ENCODE data around the gene YEATS4.

YEATS4 gene

DNA sequence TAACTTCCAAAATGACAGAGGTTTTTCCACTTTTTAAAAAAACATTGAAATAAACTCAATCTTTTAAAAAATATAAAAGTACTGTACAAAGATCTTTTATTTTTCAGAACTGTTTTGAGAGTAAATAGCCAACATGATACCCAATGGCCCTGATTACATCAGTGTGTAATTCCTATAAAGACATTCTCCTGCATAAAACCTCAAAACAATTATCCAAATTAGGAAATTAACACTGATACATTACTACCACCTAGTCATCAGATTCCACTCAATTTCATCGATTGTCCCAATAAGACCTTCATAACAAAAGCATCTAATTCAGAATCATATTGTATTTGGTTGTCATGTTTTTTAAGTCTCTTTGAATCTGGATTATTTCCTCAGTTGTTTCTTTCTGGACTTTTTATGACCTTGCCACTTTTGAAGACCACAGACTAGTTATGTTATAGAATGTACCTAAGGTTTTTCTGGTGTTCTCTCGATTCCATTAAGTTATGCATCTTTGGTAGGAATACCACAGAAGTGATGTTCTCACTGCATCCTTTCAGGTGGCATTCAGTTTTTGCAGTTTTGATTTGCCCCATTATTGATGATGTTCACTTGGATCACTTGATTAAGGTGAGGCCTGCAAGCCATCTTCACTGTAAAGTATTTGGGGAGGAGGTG, 4.0 kb upstream of the YEATS4 start:
- no peak overlapping the region for H3K27ac ChIP-seq (ENCODE audit: low read length)
- no peaks in the 10 kb centered on the region for H3K9me3 ChIP-seq (ENCODE audit: control insufficient read depth in 1 of 2, low read length in 2 of 2)
- peaks cover 0 to 10% of the 10 kb centered on the region in 2 donors for H3K4me1 ChIP-seq (ENCODE audit: control insufficient read depth in 1 of 2, insufficient read depth in 2 of 2, low read length in 2 of 2)
- H3K36me3 ChIP-seq (ENCODE audit: control insufficient read depth in 1 of 2, insufficient read depth in 2 of 2, low read length in 2 of 2), result no peaks in the 10 kb centered on the region
- H3K27me3 ChIP-seq (ENCODE audit: low read depth, low read length), result no peaks in the 10 kb centered on the region
- H3K4me3 ChIP-seq (ENCODE audit: low read depth in 1 of 2, low read length in 2 of 2), result no peak overlapping the region

- H3K27ac ChIP-seq (ENCODE audit: low read length), result peak overlapping the region; percentile 83
- peaks cover 0 to 14% of the 10 kb centered on the region in 2 donors for H3K4me1 ChIP-seq (ENCODE audit: control insufficient read depth in 1 of 2, insufficient read depth in 2 of 2, low read length in 2 of 2)
- no peaks in the 10 kb centered on the region for H3K27me3 ChIP-seq (ENCODE audit: low read depth, low read length)
- no peaks in the 10 kb centered on the region for H3K9me3 ChIP-seq (ENCODE audit: control insufficient read depth in 1 of 2, low read length in 2 of 2)
- H3K4me3 ChIP-seq (ENCODE audit: low read depth in 1 of 2, low read length in 2 of 2), result peak overlapping the region; percentile 90 to 91
- peaks cover 0 to 5% of the 10 kb centered on the region in 2 donors for H3K36me3 ChIP-seq (ENCODE audit: control insufficient read depth in 1 of 2, insufficient read depth in 2 of 2, low read length in 2 of 2)
Measured at GRCh38 chr12:69360348-69360672, 767 bp downstream of the YEATS4 start.

DNA sequence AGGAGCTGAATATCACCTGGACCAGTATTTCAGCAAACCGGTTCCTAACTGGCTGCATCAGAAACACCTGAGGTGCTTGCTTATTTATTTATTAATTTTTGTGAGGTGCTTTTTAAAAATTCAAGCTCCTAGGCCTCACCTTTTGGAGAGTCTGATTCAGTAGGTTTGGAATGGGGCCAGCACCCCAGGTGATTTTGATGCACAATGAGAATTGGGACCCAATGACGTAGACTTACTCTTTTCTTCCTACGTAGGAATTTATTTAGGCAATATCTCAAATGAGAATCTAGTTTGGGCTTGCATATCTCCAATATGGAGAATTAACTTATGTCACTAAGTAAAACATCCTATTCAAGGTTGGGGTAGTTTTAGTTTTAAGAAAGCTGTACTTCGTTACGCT, 7.3 kb downstream of the YEATS4 start:
- Histone ChIP-seq H3K9me3 (ENCODE audit: control insufficient read depth in 1 of 2, low read length in 2 of 2) (no peaks in the 10 kb centered on the region), H3K27me3 (ENCODE audit: low read depth, low read length) (no peaks in the 10 kb centered on the region), H3K36me3 (ENCODE audit: control insufficient read depth in 1 of 2, insufficient read depth in 2 of 2, low read length in 2 of 2) (peaks cover 26 to 27% of the 10 kb centered on the region in 2 donors), H3K27ac (ENCODE audit: low read length) (no peak overlapping the region), H3K4me1 (ENCODE audit: control insufficient read depth in 1 of 2, insufficient read depth in 2 of 2, low read length in 2 of 2) (no peaks in the 10 kb centered on the region), H3K4me3 (ENCODE audit: low read depth in 1 of 2, low read length in 2 of 2) (no peak overlapping the region)

GRCh38 chr12:69368171-69368570, 8.6 kb downstream of the YEATS4 start:
- H3K4me3 ChIP-seq (ENCODE audit: low read depth in 1 of 2, low read length in 2 of 2), result no peak overlapping the region
- H3K9me3 ChIP-seq (ENCODE audit: control insufficient read depth in 1 of 2, low read length in 2 of 2), result no peaks in the 10 kb centered on the region
- H3K27ac ChIP-seq (ENCODE audit: low read length), result no peak overlapping the region
- H3K27me3 ChIP-seq (ENCODE audit: low read depth, low read length), result no peaks in the 10 kb centered on the region
- no peaks in the 10 kb centered on the region for H3K4me1 ChIP-seq (ENCODE audit: control insufficient read depth in 1 of 2, insufficient read depth in 2 of 2, low read length in 2 of 2)
- H3K36me3 ChIP-seq (ENCODE audit: control insufficient read depth in 1 of 2, insufficient read depth in 2 of 2, low read length in 2 of 2), result peaks cover 26 to 30% of the 10 kb centered on the region in 2 donors

- Histone ChIP-seq H3K9me3 (ENCODE audit: control insufficient read depth in 1 of 2, low read length in 2 of 2) (no peaks in the 10 kb centered on the region), H3K27me3 (ENCODE audit: low read depth, low read length) (no peaks in the 10 kb centered on the region), H3K36me3 (ENCODE audit: control insufficient read depth in 1 of 2, insufficient read depth in 2 of 2, low read length in 2 of 2) (no peaks in the 10 kb centered on the region), H3K4me3 (ENCODE audit: low read depth in 1 of 2, low read length in 2 of 2) (no peak overlapping the region), H3K27ac (ENCODE audit: low read length) (no peak overlapping the region), H3K4me1 (ENCODE audit: control insufficient read depth in 1 of 2, insufficient read depth in 2 of 2, low read length in 2 of 2) (no peaks in the 10 kb centered on the region)
Measured at GRCh38 chr12:69383074-69383473, 23.5 kb downstream of the YEATS4 start.

- Histone ChIP-seq H3K36me3 (ENCODE audit: control insufficient read depth in 1 of 2, insufficient read depth in 2 of 2, low read length in 2 of 2) (no peaks in the 10 kb centered on the region), H3K9me3 (ENCODE audit: control insufficient read depth in 1 of 2, low read length in 2 of 2) (no peaks in the 10 kb centered on the region), H3K4me3 (ENCODE audit: low read depth in 1 of 2, low read length in 2 of 2) (no peak overlapping the region), H3K27me3 (ENCODE audit: low read depth, low read length) (no peaks in the 10 kb centered on the region), H3K27ac (ENCODE audit: low read length) (no peak overlapping the region), H3K4me1 (ENCODE audit: control insufficient read depth in 1 of 2, insufficient read depth in 2 of 2, low read length in 2 of 2) (no peaks in the 10 kb centered on the region)
Measured at GRCh38 chr12:69385038-69385437, 25.5 kb downstream of the YEATS4 start.

DNA sequence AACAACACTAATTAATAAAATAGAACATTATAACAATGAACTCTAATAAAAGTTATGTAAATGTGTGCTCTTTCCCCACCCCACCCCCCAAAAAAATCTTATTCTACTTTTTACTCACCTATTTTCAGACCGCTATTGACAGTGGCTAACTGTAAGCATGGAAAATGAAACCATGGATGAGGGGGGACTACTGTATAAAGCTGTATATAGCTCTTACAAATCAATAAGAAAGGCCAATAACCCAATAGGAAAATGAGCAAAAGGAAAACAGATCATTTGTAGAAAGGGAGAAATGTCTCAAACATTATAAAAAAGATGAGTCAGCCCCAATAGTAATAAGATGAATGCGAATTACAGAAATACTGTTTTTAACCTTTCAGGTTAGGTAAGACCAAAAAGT, 27.4 kb downstream of the YEATS4 start:
- H3K4me1 ChIP-seq (ENCODE audit: control insufficient read depth in 1 of 2, insufficient read depth in 2 of 2, low read length in 2 of 2), result no peaks in the 10 kb centered on the region
- H3K27me3 ChIP-seq (ENCODE audit: low read depth, low read length), result no peaks in the 10 kb centered on the region
- peaks cover 0 to 11% of the 10 kb centered on the region in 2 donors for H3K36me3 ChIP-seq (ENCODE audit: control insufficient read depth in 1 of 2, insufficient read depth in 2 of 2, low read length in 2 of 2)
- no peak overlapping the region for H3K4me3 ChIP-seq (ENCODE audit: low read depth in 1 of 2, low read length in 2 of 2)
- no peak overlapping the region for H3K27ac ChIP-seq (ENCODE audit: low read length)
- H3K9me3 ChIP-seq (ENCODE audit: control insufficient read depth in 1 of 2, low read length in 2 of 2), result no peaks in the 10 kb centered on the region

GRCh38 chr12:69388371-69388770, 28.8 kb downstream of the YEATS4 start:
- Histone ChIP-seq H3K27ac (ENCODE audit: low read length) (no peak overlapping the region), H3K9me3 (ENCODE audit: control insufficient read depth in 1 of 2, low read length in 2 of 2) (no peaks in the 10 kb centered on the region), H3K4me3 (ENCODE audit: low read depth in 1 of 2, low read length in 2 of 2) (no peak overlapping the region), H3K4me1 (ENCODE audit: control insufficient read depth in 1 of 2, insufficient read depth in 2 of 2, low read length in 2 of 2) (no peaks in the 10 kb centered on the region), H3K27me3 (ENCODE audit: low read depth, low read length) (no peaks in the 10 kb centered on the region), H3K36me3 (ENCODE audit: control insufficient read depth in 1 of 2, insufficient read depth in 2 of 2, low read length in 2 of 2) (peaks cover 0 to 13% of the 10 kb centered on the region in 2 donors)

GRCh38 chr12:69389831-69390230, 30.3 kb downstream of the YEATS4 start:
- no peaks in the 10 kb centered on the region for H3K9me3 ChIP-seq (ENCODE audit: control insufficient read depth in 1 of 2, low read length in 2 of 2)
- no peaks in the 10 kb centered on the region for H3K4me1 ChIP-seq (ENCODE audit: control insufficient read depth in 1 of 2, insufficient read depth in 2 of 2, low read length in 2 of 2)
- H3K4me3 ChIP-seq (ENCODE audit: low read depth in 1 of 2, low read length in 2 of 2), result no peak overlapping the region
- no peaks in the 10 kb centered on the region for H3K27me3 ChIP-seq (ENCODE audit: low read depth, low read length)
- H3K36me3 ChIP-seq (ENCODE audit: control insufficient read depth in 1 of 2, insufficient read depth in 2 of 2, low read length in 2 of 2), result peaks cover 0 to 13% of the 10 kb centered on the region in 2 donors
- no peak overlapping the region for H3K27ac ChIP-seq (ENCODE audit: low read length)

DNA sequence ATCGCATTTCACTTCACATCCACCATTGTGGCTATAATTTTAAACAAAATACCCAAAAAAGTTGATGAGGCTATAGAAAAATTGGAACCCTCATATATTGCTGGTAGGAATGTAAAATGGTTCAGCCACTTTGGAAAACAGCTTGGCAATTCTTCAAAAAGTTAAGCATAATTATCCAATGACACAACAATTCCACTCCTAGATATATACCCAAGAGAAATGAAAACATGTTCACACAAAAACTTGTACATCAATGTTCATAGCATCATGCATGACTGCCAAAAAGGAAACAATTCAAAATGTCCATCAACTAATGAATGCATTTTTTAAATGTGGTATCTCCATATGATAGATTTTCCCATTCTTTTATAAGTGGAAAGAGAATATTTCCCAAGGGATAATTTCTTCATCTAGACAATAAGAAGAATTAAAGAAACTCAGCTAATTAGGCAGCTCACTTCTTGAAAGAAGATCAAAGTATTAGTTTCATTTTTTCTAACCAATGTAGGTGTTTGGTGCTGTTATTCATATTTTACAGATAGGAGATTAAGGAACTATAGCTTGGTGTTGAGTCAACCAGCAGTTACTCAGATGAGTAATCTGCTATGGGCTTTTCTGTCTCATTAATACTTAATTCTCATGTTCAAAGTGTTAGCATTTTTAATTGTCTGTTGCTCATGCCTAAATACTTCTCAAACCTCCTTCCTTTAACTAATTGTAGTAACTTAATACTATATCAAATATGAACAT, 32.8 kb downstream of the YEATS4 start:
- Histone ChIP-seq H3K9me3 (ENCODE audit: control insufficient read depth in 1 of 2, low read length in 2 of 2) (peaks cover 5% of the 10 kb centered on the region in 2 donors), H3K27ac (ENCODE audit: low read length) (no peak overlapping the region), H3K4me1 (ENCODE audit: control insufficient read depth in 1 of 2, insufficient read depth in 2 of 2, low read length in 2 of 2) (no peaks in the 10 kb centered on the region), H3K27me3 (ENCODE audit: low read depth, low read length) (no peaks in the 10 kb centered on the region), H3K36me3 (ENCODE audit: control insufficient read depth in 1 of 2, insufficient read depth in 2 of 2, low read length in 2 of 2) (peaks cover 0 to 13% of the 10 kb centered on the region in 2 donors), H3K4me3 (ENCODE audit: low read depth in 1 of 2, low read length in 2 of 2) (no peak overlapping the region)

- Histone ChIP-seq H3K36me3 (ENCODE audit: control insufficient read depth in 1 of 2, insufficient read depth in 2 of 2, low read length in 2 of 2) (peaks cover 0 to 9% of the 10 kb centered on the region in 2 donors), H3K9me3 (ENCODE audit: control insufficient read depth in 1 of 2, low read length in 2 of 2) (peaks cover 5% of the 10 kb centered on the region in 2 donors), H3K4me1 (ENCODE audit: control insufficient read depth in 1 of 2, insufficient read depth in 2 of 2, low read length in 2 of 2) (no peaks in the 10 kb centered on the region), H3K27me3 (ENCODE audit: low read depth, low read length) (no peaks in the 10 kb centered on the region), H3K27ac (ENCODE audit: low read length) (no peak overlapping the region), H3K4me3 (ENCODE audit: low read depth in 1 of 2, low read length in 2 of 2) (no peak overlapping the region)
Measured at GRCh38 chr12:69396041-69396440, 36.5 kb downstream of the YEATS4 start.
